Motor neuron (in vitro differentiated cells): ENCODE results near the gene AP2A2. TPM values are rescaled to one million over a fixed set of nuclear protein-coding genes. Genes with fewer than 3 reads are reported as not detected.

Source experiments
- ATAC-seq, 8 experiments: fragments of 200-7000 bp; cut with Tn5 transposase; replicated peaks in 6 of 8; 2 replicates each; pipeline ENCODE4 v1.8.0; 2021; ENCODE audit warnings: mild to moderate bottlenecking in 8 of 8, moderate library complexity in 8 of 8
- H3K27ac ChIP-seq, 2 donors: fragments of 250-450 bp; sonication (Bioruptor Pico); 2 replicates each; pipeline ENCODE4 v1.9.0; 2021; ENCODE audit warnings: antibody characterized with exemption in 2 of 2, mild to moderate bottlenecking in 2 of 2, moderate library complexity in 1 of 2
- H3K4me1 ChIP-seq, 2 donors: fragments of 250-450 bp; sonication (Bioruptor Pico); replicated peaks in 1 of 2; 2 replicates each; pipeline ENCODE4 v1.6.1; 2021; ENCODE audit warnings: antibody characterized with exemption in 2 of 2, mild to moderate bottlenecking in 2 of 2, moderate library complexity in 1 of 2
- H3K4me3 ChIP-seq, 5 donors: fragments of 250-450 bp; sonication (Bioruptor Pico); 2 replicates each; pipeline ENCODE4 v1.9.0; 2021; ENCODE audit warnings: antibody characterized with exemption in 5 of 5, mild to moderate bottlenecking in 5 of 5, moderate library complexity in 4 of 5
- WGBS, 10 experiments: fragments of 450-650 bp; shearing (Covaris generic); methylation state at CpG; one replicate each; pipeline ENCODE4 v1.0.0; 2022; 5-methylcytosine and 5-hydroxymethylcytosine counted together
- in situ Hi-C, 9 experiments: fragments of 400-800 bp; cut with MboI; loops; one replicate each; pipeline ENCODE4 v1.15.0; 2021; ENCODE audit warnings: low sequenced_read_pairs in 9 of 9, low pct_unique_long_range_greater_than_20kb in 2 of 9; ENCODE audit not compliant: unreplicated experiment in 9 of 9
- total RNA-seq, 8 experiments: library from RNA; unstranded; fragments of 300-600 nt; gene quantifications; 2 replicates each; pipeline versions ENCODE4 v1.2.3 to v1.2.4, GENCODE V29; 2022

Gene AP2A2
- total RNA-seq, 8 experiments from 2014 or later, result 31.3 to 78.4 (median 45.8) TPM

GRCh38 chr11:1059759-1060158 lies 134.1 kb downstream of the AP2A2 start:
- ATAC-seq, result no peak
- WGBS, 10 experiments, result 10 to 90% (median 74%) methylated on average over 1 to 6 of the region's 15 CpGs; no CpG with 5 or more reads in 3 of the 10 experiments
- in situ Hi-C loops, result no loop called here
- Histone ChIP-seq H3K27ac (no peak overlapping the region), H3K4me1 (peaks cover 2% of the 10 kb centered on the region in 2 donors), H3K4me3 (no peak overlapping the region)

- no peaks in the 10 kb centered on the region for H3K4me1 ChIP-seq
These were observed 134.7 kb downstream of the AP2A2 start for GRCh38 chr11:1060410-1060809.

GRCh38 chr11:1060852-1061616 lies 135.4 kb downstream of the AP2A2 start:
- H3K4me1 ChIP-seq, result no peaks in the 10 kb centered on the region
- 37 to 100% (median 82%) methylated on average over 1 to 12 of the region's 18 CpGs; no CpG with 5 or more reads in 1 of the 10 experiments for WGBS, 10 experiments
- no peak overlapping the region for H3K27ac ChIP-seq
- no peak overlapping the region for H3K4me3 ChIP-seq
- in situ Hi-C loops, result no loop called here
- ATAC-seq, result peak in 3 of 8 experiments; percentile 91 to 99 (median 99)

More at GRCh38 chr11:1060410-1060809, 134.7 kb downstream of the AP2A2 start:
- WGBS, 10 experiments, result 60 to 91% (median 90%) methylated on average over 2 to 10 of the region's 16 CpGs; no CpG with 5 or more reads in 5 of the 10 experiments
- no peak for ATAC-seq
- Histone ChIP-seq H3K4me3 (no peak overlapping the region), H3K27ac (no peak overlapping the region)
- in situ Hi-C loops, result no loop called here

Other genes with a start within 250 kb of the AP2A2 start
- gene DEAF1, start 230.6 kb upstream of the AP2A2 start, total RNA-seq, result 10 to 100 TPM; 38.5 to 81.6 (median 54.3) TPM
- gene TMEM80, start 230.1 kb upstream of the AP2A2 start, total RNA-seq, result 10 to 100 TPM; 11.8 to 47.1 (median 20.9) TPM
- gene EPS8L2, start 219.6 kb upstream of the AP2A2 start, total RNA-seq, result 10 to 100 TPM in 3 of 8 experiments, 1 to 10 TPM in 5; 1.2 to 41.9 (median 7.9) TPM
- gene TALDO1, start 178.4 kb upstream of the AP2A2 start, total RNA-seq, result 100 to 1,000 TPM in 3 of 8 experiments, 10 to 100 TPM in 5; 62.3 to 304 (median 94.6) TPM
- 10 to 100 TPM; 22.8 to 70.1 (median 38.0) TPM for gene GATD1, start 148.4 kb upstream of the AP2A2 start, total RNA-seq
- 10 to 100 TPM in 5 of 8 experiments, 1 to 10 TPM in 3; 1.8 to 21.7 (median 15.3) TPM for gene CEND1, start 135.8 kb upstream of the AP2A2 start, total RNA-seq
- 10 to 100 TPM; 21.4 to 45.6 (median 31.7) TPM for gene SLC25A22, start 127.6 kb upstream of the AP2A2 start, total RNA-seq
- gene PIDD1, start 120.6 kb upstream of the AP2A2 start, total RNA-seq, result 10 to 100 TPM in 6 of 8 experiments, 1 to 10 TPM in 2; 9.0 to 20.0 (median 12.4) TPM
- gene RPLP2, start 115.9 kb upstream of the AP2A2 start, total RNA-seq, result 1,000 to 10,000 TPM; 1,135 to 2,145 (median 1,757) TPM
- gene PNPLA2, start 107.0 kb upstream of the AP2A2 start, total RNA-seq, result 10 to 100 TPM in 7 of 8 experiments, 1 to 10 TPM in 1; 5.2 to 58.7 (median 13.1) TPM
- 10 to 100 TPM in 2 of 8 experiments, 1 to 10 TPM in 6; 3.7 to 15.5 (median 4.8) TPM for gene CRACR2B, start 98.0 kb upstream of the AP2A2 start, total RNA-seq
- gene CD151, start 92.9 kb upstream of the AP2A2 start, total RNA-seq, result 100 to 1,000 TPM in 4 of 8 experiments, 10 to 100 TPM in 4; 43.0 to 311 (median 121) TPM
- 100 to 1,000 TPM in 5 of 8 experiments, 10 to 100 TPM in 3; 51.4 to 290 (median 137) TPM for gene POLR2L, start 83.3 kb upstream of the AP2A2 start, total RNA-seq
- gene TSPAN4, start 83.0 kb upstream of the AP2A2 start, total RNA-seq, result 100 to 1,000 TPM in 1 of 8 experiments, 10 to 100 TPM in 7; 30.9 to 110 (median 41.9) TPM
- 10 to 100 TPM; 48.5 to 96.3 (median 66.8) TPM for gene CHID1, start 15.1 kb upstream of the AP2A2 start, total RNA-seq
- 1 to 10 TPM in 3 of 8 experiments, under 1 TPM in 5; under 0.01 to 1.9 (median 0.82) TPM for gene MUC6, start 110.8 kb downstream of the AP2A2 start, total RNA-seq
- gene MUC2, start 149.0 kb downstream of the AP2A2 start, total RNA-seq, result 1 to 10 TPM in 3 of 8 experiments, under 1 TPM in 4, not detected in 1; 0.05 to 2.3 (median 0.67) TPM
- under 1 TPM; under 0.01 to 0.57 (median 0.20) TPM for gene MUC5AC, start 232.1 kb downstream of the AP2A2 start, total RNA-seq